Muscle layer of colon (tissue), 2 donors: ENCODE results near the gene UQCC3.

ENCODE experiments used
- H3K27ac ChIP-seq: one replicate; pipeline ENCODE4 v1.7.0; 2013; ENCODE audit warnings: low read depth, mild to moderate bottlenecking, low read length, moderate library complexity
- H3K27me3 ChIP-seq, 2 donors: one replicate each; pipeline ENCODE4 v1.7.0; 2013; ENCODE audit warnings: low read length in 2 of 2, mild to moderate bottlenecking in 2 of 2; ENCODE audit not compliant: insufficient read depth in 2 of 2, control insufficient read depth in 1 of 2
- H3K36me3 ChIP-seq: one replicate; pipeline ENCODE4 v1.7.0; 2013; ENCODE audit warnings: mild to moderate bottlenecking, low read length; ENCODE audit not compliant: insufficient read depth
- H3K4me1 ChIP-seq: one replicate; pipeline ENCODE4 v1.7.0; 2013; ENCODE audit warnings: mild to moderate bottlenecking, low read length; ENCODE audit not compliant: insufficient read depth
- H3K4me3 ChIP-seq, 2 donors: one replicate each; pipeline ENCODE4 v1.7.0; 2013; ENCODE audit warnings: low read length in 2 of 2, low read depth in 1 of 2, mild to moderate bottlenecking in 1 of 2, moderate library complexity in 1 of 2
- H3K9ac ChIP-seq: one replicate; pipeline ENCODE4 v1.7.0; 2013; ENCODE audit warnings: low read length
- H3K9me3 ChIP-seq: one replicate; pipeline ENCODE4 v1.7.0; 2013; ENCODE audit warnings: mild to moderate bottlenecking, low read length
- donor health status: abdominal sarcoma.
- donor health status: Adenocarcinoma of cecum.

The UQCC3 gene

DNA sequence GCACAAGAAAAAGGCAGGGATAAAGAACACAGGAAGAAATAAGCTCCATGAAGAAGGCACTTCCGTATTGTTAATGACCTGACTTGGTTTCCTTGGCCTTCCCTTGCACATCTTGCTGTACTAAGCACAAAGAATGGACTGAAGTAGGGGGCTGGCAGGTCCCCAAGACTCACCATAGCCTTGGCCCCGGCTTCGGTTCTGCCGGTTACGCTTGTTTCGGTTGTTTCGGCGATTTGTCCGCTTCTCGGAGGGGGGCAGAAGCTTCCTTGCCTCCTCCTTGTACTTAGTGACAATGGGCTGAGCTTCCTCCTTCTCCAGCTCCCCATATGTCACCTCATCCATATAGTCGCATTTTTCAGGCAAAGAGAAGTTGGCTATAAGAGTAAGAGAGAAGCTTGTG lies 45.3 kb downstream of the UQCC3 start:
- Histone ChIP-seq H3K9me3 (no peaks in the 10 kb centered on the region), H3K9ac (no peak overlapping the region), H3K36me3 (peaks cover 91% of the 10 kb centered on the region), H3K4me3 (no peak overlapping the region), H3K27ac (no peak overlapping the region), H3K4me1 (peaks cover 4% of the 10 kb centered on the region), H3K27me3 (no peaks in the 10 kb centered on the region)

- Histone ChIP-seq H3K27me3 (no peaks in the 10 kb centered on the region), H3K27ac (no peak overlapping the region), H3K4me1 (peaks cover 16% of the 10 kb centered on the region), H3K9me3 (no peaks in the 10 kb centered on the region), H3K36me3 (peaks cover 97% of the 10 kb centered on the region), H3K4me3 (no peak overlapping the region), H3K9ac (no peak overlapping the region)
These were observed 48.0 kb downstream of the UQCC3 start for GRCh38 chr11:62719302-62719978.

DNA sequence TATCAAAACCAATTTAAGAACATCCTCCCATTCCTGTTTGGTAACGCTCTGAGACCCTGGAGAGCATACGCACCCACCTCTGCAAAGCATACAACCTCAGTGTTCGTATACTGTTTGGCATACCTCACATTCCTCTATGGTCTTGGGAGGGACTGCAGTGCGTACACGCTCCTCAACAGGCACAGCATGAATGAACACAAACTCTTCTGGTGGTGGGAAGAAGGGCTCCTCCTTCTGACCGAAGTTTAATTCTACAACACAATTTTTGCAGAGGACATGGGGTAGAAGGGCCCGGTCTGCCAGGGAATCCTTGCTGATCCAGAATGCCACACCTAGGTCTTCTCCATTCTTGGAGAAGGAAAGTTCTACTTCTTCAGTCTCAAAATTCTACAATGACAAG lies 50.5 kb downstream of the UQCC3 start:
- H3K4me3 ChIP-seq = no peak overlapping the region
- H3K4me1 ChIP-seq = peaks cover 29% of the 10 kb centered on the region
- H3K9ac ChIP-seq = no peak overlapping the region
- H3K36me3 ChIP-seq = peaks cover 74% of the 10 kb centered on the region
- H3K9me3 ChIP-seq = no peaks in the 10 kb centered on the region
- H3K27ac ChIP-seq = no peak overlapping the region
- H3K27me3 ChIP-seq = no peaks in the 10 kb centered on the region
